Effector memory CD4-positive, alpha-beta T cell (primary cell): Measurements from ENCODE around the gene TMEM151B.

Experiments
- DNase-seq, 3 donors: peaks; one replicate each; pipeline ENCODE4 v3.0.0-alpha.2; 2020
- H3K27ac ChIP-seq: 2 replicates; pipeline ENCODE4 v1.7.0; 2013; ENCODE audit warnings: mild to moderate bottlenecking, low read length, moderate library complexity; ENCODE audit not compliant: insufficient read depth, poor library complexity, severe bottlenecking
- H3K27me3 ChIP-seq: replicated peaks from 2 replicates; pipeline ENCODE4 v1.7.0; 2013; ENCODE audit warnings: mild to moderate bottlenecking, low read length; ENCODE audit not compliant: insufficient read depth, control insufficient read depth, poor library complexity, severe bottlenecking
- H3K36me3 ChIP-seq: 2 replicates; pipeline ENCODE4 v1.7.0; 2013; ENCODE audit warnings: mild to moderate bottlenecking, low read length, moderate library complexity; ENCODE audit not compliant: control insufficient read depth, insufficient read depth
- H3K4me1 ChIP-seq: 2 replicates; pipeline ENCODE4 v1.7.0; 2013; ENCODE audit warnings: low read length, mild to moderate bottlenecking; ENCODE audit not compliant: control insufficient read depth, insufficient read depth, poor library complexity, severe bottlenecking
- H3K4me3 ChIP-seq: 2 replicates; pipeline ENCODE4 v1.7.0; 2013; ENCODE audit warnings: low read length, low read depth, mild to moderate bottlenecking; ENCODE audit not compliant: insufficient read depth, poor library complexity, severe bottlenecking
- H3K9me3 ChIP-seq: 2 replicates; pipeline ENCODE4 v1.7.0; 2013; ENCODE audit warnings: mild to moderate bottlenecking, low read length, moderate library complexity; ENCODE audit not compliant: control insufficient read depth

The TMEM151B gene

DNA sequence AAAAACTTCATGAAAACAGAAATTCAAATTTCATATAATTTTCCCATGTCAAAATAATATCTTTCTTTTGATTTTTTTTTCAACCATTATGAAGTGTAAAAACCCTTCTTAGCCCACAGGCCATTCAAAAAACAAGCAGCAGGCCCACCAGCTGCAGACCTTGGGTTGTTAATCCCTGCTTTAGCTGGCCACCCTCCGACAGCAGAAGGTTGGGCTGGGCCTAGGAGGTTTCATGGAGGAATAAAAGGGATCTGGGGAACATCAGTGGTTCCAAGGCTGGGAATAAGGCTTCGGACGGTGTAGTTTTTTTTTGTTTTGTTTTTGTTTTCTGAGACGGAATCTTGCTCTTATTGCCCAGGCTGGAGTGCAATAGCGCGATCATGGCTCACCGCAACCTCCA, 26.9 kb upstream of the TMEM151B start:
- Histone ChIP-seq H3K27me3 (no peaks in the 10 kb centered on the region), H3K4me3 (no peak overlapping the region), H3K36me3 (peaks cover 1% of the 10 kb centered on the region), H3K27ac (no peak overlapping the region), H3K4me1 (peaks cover 10% of the 10 kb centered on the region), H3K9me3 (no peaks in the 10 kb centered on the region)
- DNase-seq: no peak

DNA sequence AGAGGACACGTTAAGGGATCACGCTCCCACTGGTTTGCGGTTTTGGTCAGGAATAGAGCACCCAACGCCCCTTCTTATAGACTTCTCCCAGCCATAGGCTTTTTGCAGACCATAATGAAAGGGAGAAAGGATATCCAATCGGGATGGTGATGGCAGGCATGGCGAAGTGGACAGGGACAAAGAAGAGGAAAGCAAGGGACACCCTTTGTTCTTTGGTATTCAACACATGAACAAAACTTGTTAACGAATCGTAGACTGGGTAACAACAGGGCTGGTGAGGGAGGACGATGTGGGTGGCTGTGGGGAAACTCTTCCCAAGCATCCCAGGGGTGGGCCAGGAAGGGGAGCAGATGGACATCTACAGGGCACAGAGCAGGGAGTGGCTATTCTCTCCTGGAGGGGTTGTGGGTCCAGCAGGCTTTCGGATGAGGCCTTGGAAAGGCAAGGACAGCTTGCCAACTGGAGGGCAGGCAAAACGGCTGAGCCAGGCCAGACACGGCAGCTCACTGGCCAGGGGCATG, 24.8 kb upstream of the TMEM151B start:
- H3K27me3 ChIP-seq: no peaks in the 10 kb centered on the region
- peaks cover 21% of the 10 kb centered on the region for H3K36me3 ChIP-seq
- H3K27ac ChIP-seq: peak overlapping the region; percentile 83
- no peaks in the 10 kb centered on the region for H3K9me3 ChIP-seq
- H3K4me1 ChIP-seq: peaks cover 18% of the 10 kb centered on the region
- peak overlapping the region; percentile 80 for H3K4me3 ChIP-seq
- no peak for DNase-seq

DNA sequence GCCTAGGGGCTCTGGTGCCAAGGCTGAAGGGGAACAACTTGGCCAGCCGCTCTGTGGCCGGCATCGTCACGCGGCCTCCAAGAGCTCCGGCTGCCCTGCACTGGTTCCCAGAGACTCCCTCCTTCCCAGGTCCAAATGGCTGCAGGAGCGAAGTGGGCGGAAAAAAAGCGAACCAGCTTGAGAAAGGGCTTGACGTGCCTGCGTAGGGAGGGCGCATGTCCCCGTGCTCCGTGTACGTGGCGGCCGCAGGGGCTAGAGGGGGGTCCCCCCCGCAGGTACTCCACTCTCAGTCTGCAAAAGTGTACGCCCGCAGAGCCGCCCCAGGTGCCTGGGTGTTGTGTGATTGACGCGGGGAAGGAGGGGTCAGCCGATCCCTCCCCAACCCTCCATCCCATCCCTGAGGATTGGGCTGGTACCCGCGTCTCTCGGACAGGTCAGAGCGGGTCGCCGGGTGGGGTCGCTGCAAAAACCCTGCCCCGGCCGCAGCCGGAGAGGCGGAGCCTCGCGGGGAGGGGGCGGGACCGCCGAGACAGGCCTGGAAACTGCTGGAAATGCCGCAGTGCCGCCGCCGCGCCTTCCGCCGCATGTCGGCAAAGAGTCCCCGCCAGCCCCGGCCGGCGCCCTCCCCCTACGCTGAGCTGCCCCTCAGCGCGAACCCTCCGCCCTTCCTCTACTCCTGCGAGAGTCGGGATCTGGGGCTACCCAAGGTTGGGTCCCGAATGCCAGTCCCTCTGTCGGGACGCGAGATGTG, 24.2 kb upstream of the TMEM151B start:
- peaks cover 18% of the 10 kb centered on the region for H3K4me1 ChIP-seq
- H3K27ac ChIP-seq: peak overlapping the region; percentile 83
- H3K36me3 ChIP-seq: peaks cover 27% of the 10 kb centered on the region
- DNase-seq: peak; percentile 57 to 74 (median 66)
- no peaks in the 10 kb centered on the region for H3K27me3 ChIP-seq
- H3K9me3 ChIP-seq: no peaks in the 10 kb centered on the region
- H3K4me3 ChIP-seq: peak overlapping the region; percentile 80

DNA sequence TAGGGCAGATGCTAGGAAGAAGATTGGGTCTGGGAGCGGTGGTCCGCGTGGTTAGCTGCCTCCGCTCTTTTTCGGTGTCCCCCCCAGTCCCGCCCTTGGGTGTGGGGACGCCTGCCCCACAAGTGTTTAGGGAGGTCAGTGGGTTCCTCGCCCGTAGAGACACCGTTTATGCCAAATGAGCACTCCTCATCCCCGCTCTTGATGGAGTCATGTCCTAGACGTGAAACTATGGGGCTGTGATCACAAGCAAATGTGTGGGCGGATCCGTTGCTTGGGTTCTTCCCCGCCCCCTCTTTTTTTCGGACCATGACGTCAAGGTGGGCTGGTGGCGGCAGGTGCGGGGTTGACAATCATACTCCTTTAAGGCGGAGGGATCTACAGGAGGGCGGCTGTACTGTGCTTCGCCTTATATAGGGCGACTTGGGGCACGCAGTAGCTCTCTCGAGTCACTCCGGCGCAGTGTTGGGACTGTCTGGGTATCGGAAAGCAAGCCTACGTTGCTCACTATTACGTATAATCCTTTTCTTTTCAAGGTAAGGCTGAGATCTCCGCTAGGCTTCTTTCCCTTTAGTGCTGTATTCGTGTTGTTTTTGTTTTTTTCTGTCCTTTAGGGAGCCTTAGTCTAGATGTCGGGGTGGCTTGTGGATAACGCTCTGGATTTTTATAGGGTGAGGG, 23.4 kb upstream of the TMEM151B start, which contains the start of gene HSP90AB1:
Gene HSP90AB1, plus strand, starts transcription at position 439 of the 675 bp plus-strand sequence. CDS start 1,529 bp downstream, outside the sequence.
- H3K9me3 ChIP-seq: no peaks in the 10 kb centered on the region
- DNase-seq: peak; percentile 95 to 96 (median 96)
- peaks cover 18% of the 10 kb centered on the region for H3K4me1 ChIP-seq
- peak within 1 kb of the TSS; percentile 83 for H3K27ac ChIP-seq
- no peaks in the 10 kb centered on the region for H3K27me3 ChIP-seq
- peaks cover 35% of the 10 kb centered on the region for H3K36me3 ChIP-seq
- peak within 1 kb of the TSS; percentile 80 for H3K4me3 ChIP-seq

DNA sequence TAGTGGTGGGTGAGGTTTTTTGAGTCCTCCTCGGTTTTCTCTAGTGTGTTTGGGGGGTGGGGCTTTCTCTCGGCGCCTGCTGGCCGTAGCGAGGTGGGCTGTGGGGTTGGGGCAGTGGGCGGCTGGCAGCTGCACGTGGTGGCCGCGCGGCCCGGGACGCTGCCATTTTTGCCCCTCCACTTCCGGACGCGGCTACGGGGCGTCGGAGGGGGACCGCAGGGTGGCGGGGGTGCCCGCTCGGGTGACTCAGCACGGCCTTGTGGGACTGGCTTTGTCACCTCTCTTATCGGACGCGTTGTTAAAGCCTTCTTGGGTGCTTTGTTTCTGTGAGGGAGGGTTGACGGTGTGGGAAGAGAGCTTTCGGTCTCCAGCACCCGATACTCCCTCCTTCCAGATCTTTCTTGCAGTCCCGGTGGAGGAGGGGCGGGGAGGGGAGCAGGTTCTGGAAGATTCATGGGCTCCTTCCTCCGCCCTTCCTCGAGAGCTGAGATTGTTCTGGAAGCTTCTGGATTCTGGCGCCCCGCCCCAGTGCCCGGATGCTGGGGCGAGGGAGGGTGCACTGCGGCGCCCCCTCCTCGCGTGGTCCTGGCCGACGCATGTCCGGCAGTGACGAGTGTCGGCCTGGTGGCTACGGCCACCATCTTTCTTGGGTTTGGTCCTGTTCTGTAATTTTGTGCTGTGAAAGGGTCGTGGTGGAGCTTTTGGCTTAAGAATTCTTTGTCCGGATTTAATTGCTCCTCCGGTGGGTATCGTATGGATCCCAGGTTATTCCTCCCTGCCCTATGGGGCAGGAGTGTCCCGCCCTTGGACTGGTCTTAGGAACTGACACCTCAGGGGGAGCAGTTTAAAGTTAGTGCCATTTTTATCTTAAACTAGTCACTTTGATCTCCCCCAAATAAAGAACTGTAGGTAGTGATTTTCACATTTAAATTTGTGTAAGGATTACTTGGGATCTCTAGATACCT, 22.6 kb upstream of the TMEM151B start:
- peak; percentile 80 to 87 (median 86) for DNase-seq
- Histone ChIP-seq H3K4me1 (peaks cover 18% of the 10 kb centered on the region), H3K4me3 (peak overlapping the region; percentile 80), H3K27ac (peak overlapping the region; percentile 83), H3K36me3 (peaks cover 43% of the 10 kb centered on the region), H3K27me3 (no peaks in the 10 kb centered on the region), H3K9me3 (no peaks in the 10 kb centered on the region)

DNA sequence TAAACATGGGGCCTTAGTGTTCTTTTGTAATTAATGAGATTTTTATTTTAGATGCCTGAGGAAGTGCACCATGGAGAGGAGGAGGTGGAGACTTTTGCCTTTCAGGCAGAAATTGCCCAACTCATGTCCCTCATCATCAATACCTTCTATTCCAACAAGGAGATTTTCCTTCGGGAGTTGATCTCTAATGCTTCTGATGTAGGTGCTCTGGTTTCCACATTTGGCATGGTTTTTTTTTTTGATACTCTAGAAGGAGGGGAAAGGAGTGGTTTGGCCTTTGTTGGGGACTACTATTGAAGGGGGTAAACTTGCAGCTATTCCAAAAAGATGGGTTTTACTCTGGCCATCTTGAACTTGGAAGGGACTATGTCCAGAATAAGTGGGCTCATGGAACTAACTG, 21.7 kb upstream of the TMEM151B start:
- H3K27me3 ChIP-seq: no peaks in the 10 kb centered on the region
- H3K4me1 ChIP-seq: peaks cover 18% of the 10 kb centered on the region
- peak overlapping the region; percentile 80 for H3K4me3 ChIP-seq
- peak overlapping the region; percentile 3 for H3K27ac ChIP-seq
- peaks cover 52% of the 10 kb centered on the region for H3K36me3 ChIP-seq
- H3K9me3 ChIP-seq: no peaks in the 10 kb centered on the region
- no peak for DNase-seq

DNA sequence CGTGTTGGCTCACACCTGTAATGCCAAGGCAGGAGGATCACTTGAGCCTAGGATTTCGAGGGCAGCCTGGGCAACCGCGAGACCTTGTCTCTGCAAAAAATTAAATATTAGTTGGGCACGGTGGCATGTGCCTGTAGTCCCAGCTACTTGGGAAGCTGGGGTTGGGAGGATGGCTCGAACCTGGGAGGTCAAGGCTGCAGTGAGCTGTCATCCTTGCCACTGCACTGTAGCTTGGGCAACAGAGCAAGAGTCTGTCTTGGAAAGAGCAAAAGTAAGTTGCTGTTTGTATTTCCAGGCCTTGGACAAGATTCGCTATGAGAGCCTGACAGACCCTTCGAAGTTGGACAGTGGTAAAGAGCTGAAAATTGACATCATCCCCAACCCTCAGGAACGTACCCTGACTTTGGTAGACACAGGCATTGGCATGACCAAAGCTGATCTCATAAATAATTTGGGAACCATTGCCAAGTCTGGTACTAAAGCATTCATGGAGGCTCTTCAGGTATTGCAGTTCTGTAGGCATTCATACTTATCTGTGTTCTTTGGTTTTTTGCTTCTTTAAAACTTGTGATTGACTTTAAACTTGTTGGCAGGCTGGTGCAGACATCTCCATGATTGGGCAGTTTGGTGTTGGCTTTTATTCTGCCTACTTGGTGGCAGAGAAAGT, 21.0 kb upstream of the TMEM151B start:
- Histone ChIP-seq H3K4me3 (peak overlapping the region; percentile 80), H3K9me3 (no peaks in the 10 kb centered on the region), H3K4me1 (peaks cover 18% of the 10 kb centered on the region), H3K27me3 (no peaks in the 10 kb centered on the region), H3K36me3 (peaks cover 58% of the 10 kb centered on the region), H3K27ac (peak overlapping the region; percentile 3)
- DNase-seq: no peak

DNA sequence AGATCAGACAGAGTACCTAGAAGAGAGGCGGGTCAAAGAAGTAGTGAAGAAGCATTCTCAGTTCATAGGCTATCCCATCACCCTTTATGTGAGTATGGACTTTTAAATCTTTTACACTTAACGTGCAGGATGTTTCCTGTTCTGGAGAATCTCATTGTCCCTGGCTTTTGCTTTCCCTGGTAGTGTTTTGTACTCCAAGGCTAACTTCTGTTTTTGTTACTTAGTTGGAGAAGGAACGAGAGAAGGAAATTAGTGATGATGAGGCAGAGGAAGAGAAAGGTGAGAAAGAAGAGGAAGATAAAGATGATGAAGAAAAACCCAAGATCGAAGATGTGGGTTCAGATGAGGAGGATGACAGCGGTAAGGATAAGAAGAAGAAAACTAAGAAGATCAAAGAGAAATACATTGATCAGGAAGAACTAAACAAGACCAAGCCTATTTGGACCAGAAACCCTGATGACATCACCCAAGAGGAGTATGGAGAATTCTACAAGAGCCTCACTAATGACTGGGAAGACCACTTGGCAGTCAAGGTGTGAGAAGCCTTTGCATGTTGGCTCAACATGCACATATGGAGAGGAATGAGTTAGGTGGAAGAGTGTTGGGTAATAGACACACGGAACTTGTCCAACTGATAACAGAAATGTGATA, 20.1 kb upstream of the TMEM151B start:
- H3K4me3 ChIP-seq: no peak overlapping the region
- H3K9me3 ChIP-seq: no peaks in the 10 kb centered on the region
- peaks cover 65% of the 10 kb centered on the region for H3K36me3 ChIP-seq
- peaks cover 18% of the 10 kb centered on the region for H3K4me1 ChIP-seq
- no peak for DNase-seq
- no peak overlapping the region for H3K27ac ChIP-seq
- no peaks in the 10 kb centered on the region for H3K27me3 ChIP-seq

DNA sequence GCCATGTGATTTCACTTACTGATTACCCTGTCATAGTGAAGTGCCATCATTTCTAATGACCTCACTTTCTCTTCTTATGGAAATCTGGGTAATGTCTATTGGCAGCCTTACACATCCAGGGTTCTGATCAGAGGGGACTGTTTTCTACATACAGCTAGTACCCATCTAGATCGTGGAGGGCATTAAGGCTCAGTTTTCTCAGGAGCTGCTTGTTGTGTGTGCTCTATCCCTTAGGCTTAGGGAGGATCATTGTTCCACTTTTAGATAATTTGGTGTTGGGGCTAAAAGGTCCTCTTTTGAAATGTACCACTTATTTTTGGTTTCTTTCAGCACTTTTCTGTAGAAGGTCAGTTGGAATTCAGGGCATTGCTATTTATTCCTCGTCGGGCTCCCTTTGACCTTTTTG, 19.5 kb upstream of the TMEM151B start:
- no peak overlapping the region for H3K4me3 ChIP-seq

More for the DNA sequence above, 19.5 kb upstream of the TMEM151B start:
- peaks cover 16% of the 10 kb centered on the region for H3K4me1 ChIP-seq
- no peaks in the 10 kb centered on the region for H3K9me3 ChIP-seq
- no peak for DNase-seq
- H3K36me3 ChIP-seq: peaks cover 65% of the 10 kb centered on the region
- no peaks in the 10 kb centered on the region for H3K27me3 ChIP-seq
- no peak overlapping the region for H3K27ac ChIP-seq
